T-helper 2 cell treated with Interferon-gamma antibody and Interleukin-4, amounts not matched to agents 5 μg/mL and 100 μg/mL, for 36 hours (primary cell): Measurements from ENCODE around the gene OR7C1.
"Not testable (repeated sequence)": the region's sequence is repeated elsewhere in the genome, so short reads cannot be mapped to it uniquely, and the experiment has no call there.

Source experiments
- DNase-seq: peaks from one replicate; pipeline ENCODE4 v3.0.0; 2021; ENCODE audit warnings: low spot score
- H3K27ac Mint-ChIP-seq: one replicate; pipeline ENCODE4 v1.8.0; 2021; ENCODE audit warnings: mild to moderate bottlenecking, mixed read lengths
- H3K27me3 Mint-ChIP-seq: one replicate; pipeline ENCODE4 v1.8.0; 2021; ENCODE audit warnings: low read depth, mixed read lengths
- H3K36me3 Mint-ChIP-seq: one replicate; pipeline ENCODE4 v1.8.0; 2021; ENCODE audit warnings: low read depth, mixed read lengths
- H3K4me1 Mint-ChIP-seq: one replicate; pipeline ENCODE4 v1.8.0; 2021; ENCODE audit warnings: low read depth, mixed read lengths
- H3K4me3 Mint-ChIP-seq: one replicate; pipeline ENCODE4 v1.8.0; 2022; ENCODE audit warnings: mild to moderate bottlenecking, moderate library complexity, mixed read lengths
- H3K9me3 Mint-ChIP-seq: one replicate; pipeline ENCODE4 v1.8.0; 2021; ENCODE audit warnings: mixed read lengths

The OR7C1 gene

GRCh38 chr19:14809272-14810057 is 25.5 kb downstream of the OR7C1 start:
- Mint-ChIP-seq H3K27ac (no peak overlapping the region), H3K9me3 (no peaks in the 10 kb centered on the region), H3K4me3 (no peak overlapping the region), H3K4me1 (no peaks in the 10 kb centered on the region), H3K27me3 (no peaks in the 10 kb centered on the region), H3K36me3 (no peaks in the 10 kb centered on the region)
- DNase-seq = no peak

GRCh38 chr19:14804765-14805164 is 30.2 kb downstream of the OR7C1 start:
- DNase-seq = no peak
- no peaks in the 10 kb centered on the region for H3K4me1 Mint-ChIP-seq
- H3K27me3 Mint-ChIP-seq = no peaks in the 10 kb centered on the region
- no peak overlapping the region for H3K4me3 Mint-ChIP-seq
- H3K27ac Mint-ChIP-seq = no peak overlapping the region
- H3K36me3 Mint-ChIP-seq = no peaks in the 10 kb centered on the region
- H3K9me3 Mint-ChIP-seq = no peaks in the 10 kb centered on the region

GRCh38 chr19:14798760-14799159 is 36.2 kb downstream of the OR7C1 start:
- Mint-ChIP-seq H3K4me1 (peaks cover 4% of the 10 kb centered on the region), H3K36me3 (no peaks in the 10 kb centered on the region), H3K9me3 (no peaks in the 10 kb centered on the region), H3K27me3 (no peaks in the 10 kb centered on the region), H3K4me3 (no peak overlapping the region), H3K27ac (no peak overlapping the region)
- DNase-seq = no peak

GRCh38 chr19:14796021-14796420 is 39.0 kb downstream of the OR7C1 start:
- no peak overlapping the region for H3K27ac Mint-ChIP-seq
- H3K4me3 Mint-ChIP-seq = no peak overlapping the region
- peaks cover 2% of the 10 kb centered on the region for H3K27me3 Mint-ChIP-seq
- H3K36me3 Mint-ChIP-seq = no peaks in the 10 kb centered on the region
- H3K4me1 Mint-ChIP-seq = peaks cover 4% of the 10 kb centered on the region
- no peaks in the 10 kb centered on the region for H3K9me3 Mint-ChIP-seq
- DNase-seq = no peak

- Mint-ChIP-seq H3K9me3 (no peaks in the 10 kb centered on the region), H3K27me3 (peaks cover 2% of the 10 kb centered on the region), H3K36me3 (no peaks in the 10 kb centered on the region), H3K4me1 (peaks cover 4% of the 10 kb centered on the region), H3K4me3 (no peak overlapping the region), H3K27ac (no peak overlapping the region)
- DNase-seq = no peak
Measured at GRCh38 chr19:14795078-14795721, 39.8 kb downstream of the OR7C1 start.

- not testable (repeated sequence) for H3K4me3 Mint-ChIP-seq, H3K27ac Mint-ChIP-seq, H3K4me1 Mint-ChIP-seq, H3K36me3 Mint-ChIP-seq, DNase-seq, H3K27me3 Mint-ChIP-seq, H3K9me3 Mint-ChIP-seq
Measured at GRCh38 chr19:14792250-14792649, 42.7 kb downstream of the OR7C1 start.

GRCh38 chr19:14786421-14786851 is 48.5 kb downstream of the OR7C1 start:
- H3K27ac Mint-ChIP-seq = no peak overlapping the region
- no peak overlapping the region for H3K4me3 Mint-ChIP-seq
- peaks cover 10% of the 10 kb centered on the region for H3K4me1 Mint-ChIP-seq
- H3K9me3 Mint-ChIP-seq = no peaks in the 10 kb centered on the region
- no peaks in the 10 kb centered on the region for H3K36me3 Mint-ChIP-seq
- DNase-seq = no peak
- H3K27me3 Mint-ChIP-seq = no peaks in the 10 kb centered on the region

- not testable (repeated sequence) for H3K9me3 Mint-ChIP-seq, H3K27me3 Mint-ChIP-seq, H3K36me3 Mint-ChIP-seq, H3K4me1 Mint-ChIP-seq
- peak; percentile 42 for DNase-seq
- peak overlapping the region; percentile 36 for H3K4me3 Mint-ChIP-seq
- peak overlapping the region; percentile 18 for H3K27ac Mint-ChIP-seq
Measured at GRCh38 chr19:14785102-14785793, 49.7 kb downstream of the OR7C1 start.

- H3K9me3 Mint-ChIP-seq, H3K4me3 Mint-ChIP-seq, H3K27me3 Mint-ChIP-seq, H3K36me3 Mint-ChIP-seq, H3K27ac Mint-ChIP-seq, H3K4me1 Mint-ChIP-seq: not testable (repeated sequence)
- DNase-seq = peak; percentile 68
Measured at GRCh38 chr19:14784730-14785101, 50.3 kb downstream of the OR7C1 start.

GRCh38 chr19:14783410-14783998 is 51.5 kb downstream of the OR7C1 start:
- DNase-seq, H3K27ac Mint-ChIP-seq, H3K36me3 Mint-ChIP-seq, H3K9me3 Mint-ChIP-seq, H3K27me3 Mint-ChIP-seq, H3K4me3 Mint-ChIP-seq, H3K4me1 Mint-ChIP-seq: not testable (repeated sequence)

GRCh38 chr19:14782626-14783409 is 52.2 kb downstream of the OR7C1 start:
- no peaks in the 10 kb centered on the region for H3K27me3 Mint-ChIP-seq
- H3K9me3 Mint-ChIP-seq = no peaks in the 10 kb centered on the region
- H3K27ac Mint-ChIP-seq = no peak overlapping the region
- DNase-seq = no peak
- peaks cover 10% of the 10 kb centered on the region for H3K4me1 Mint-ChIP-seq
- no peaks in the 10 kb centered on the region for H3K36me3 Mint-ChIP-seq
- H3K4me3 Mint-ChIP-seq = no peak overlapping the region

- not testable (repeated sequence) for DNase-seq, H3K27me3 Mint-ChIP-seq, H3K9me3 Mint-ChIP-seq, H3K27ac Mint-ChIP-seq, H3K4me1 Mint-ChIP-seq, H3K4me3 Mint-ChIP-seq, H3K36me3 Mint-ChIP-seq
Measured at GRCh38 chr19:14781713-14782536, 53.1 kb downstream of the OR7C1 start.

- not testable (repeated sequence) for DNase-seq
- H3K27me3 Mint-ChIP-seq = peaks cover 16% of the 10 kb centered on the region
Measured at GRCh38 chr19:14780622-14781225, 54.3 kb downstream of the OR7C1 start.

More at GRCh38 chr19:14780622-14781225, 54.3 kb downstream of the OR7C1 start:
- H3K4me1 Mint-ChIP-seq = peaks cover 11% of the 10 kb centered on the region
- not testable (repeated sequence) for H3K4me3 Mint-ChIP-seq, H3K36me3 Mint-ChIP-seq, H3K9me3 Mint-ChIP-seq, H3K27ac Mint-ChIP-seq
